Mucosa of gallbladder (tissue), 1 donor: ENCODE measurements around the gene DNAH2. TPM values are rescaled to one million over a fixed set of nuclear protein-coding genes. Genes with fewer than 3 reads are reported as not detected.
"Not testable (repeated sequence)": the region's sequence is repeated elsewhere in the genome, so short reads cannot be mapped to it uniquely, and the experiment has no call there.

Experiments
- DNase-seq: peaks from one replicate; pipeline ENCODE4 v3.0.0-alpha.2; 2020; ENCODE audit warnings: low spot score
- total RNA-seq: library from RNA; stranded (reverse); gene quantifications from one replicate; pipeline ENCODE4 v1.2.1, GENCODE V29; 2021
- donor health status: DM: no; HTN: no; CAD: no.

The DNAH2 gene
- total RNA-seq, 1 donor from 2014 or later = 0.95 TPM

GRCh38 chr17:7849751-7850504 lies 132.4 kb downstream of the DNAH2 start:
- no peak for DNase-seq

GRCh38 chr17:7850701-7851437 lies 133.3 kb downstream of the DNAH2 start:
- DNase-seq = no peak

GRCh38 chr17:7851438-7852261 lies 134.1 kb downstream of the DNAH2 start:
- DNase-seq = peak; percentile 92

DNA sequence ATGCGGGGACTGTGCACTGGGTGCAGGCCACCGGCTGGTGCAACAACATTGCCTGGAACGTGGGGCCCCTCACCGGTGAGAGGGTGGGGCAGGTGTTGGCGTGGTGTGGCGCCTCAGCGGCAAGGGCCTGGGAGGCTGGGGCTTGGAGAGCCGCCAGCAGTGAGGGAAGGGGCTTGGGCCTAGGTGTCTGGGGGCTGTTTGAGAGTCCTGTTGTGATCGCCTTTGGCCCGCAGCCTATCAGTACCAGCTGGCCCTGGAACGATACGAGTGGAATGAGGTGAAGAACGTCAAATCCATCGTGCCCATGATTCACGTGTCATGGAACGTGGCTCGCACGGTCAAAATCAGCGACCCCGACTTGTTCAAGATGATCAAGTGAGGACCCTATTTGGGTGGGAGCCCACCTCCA lies 134.7 kb downstream of the DNAH2 start:
- DNase-seq = no peak

DNA sequence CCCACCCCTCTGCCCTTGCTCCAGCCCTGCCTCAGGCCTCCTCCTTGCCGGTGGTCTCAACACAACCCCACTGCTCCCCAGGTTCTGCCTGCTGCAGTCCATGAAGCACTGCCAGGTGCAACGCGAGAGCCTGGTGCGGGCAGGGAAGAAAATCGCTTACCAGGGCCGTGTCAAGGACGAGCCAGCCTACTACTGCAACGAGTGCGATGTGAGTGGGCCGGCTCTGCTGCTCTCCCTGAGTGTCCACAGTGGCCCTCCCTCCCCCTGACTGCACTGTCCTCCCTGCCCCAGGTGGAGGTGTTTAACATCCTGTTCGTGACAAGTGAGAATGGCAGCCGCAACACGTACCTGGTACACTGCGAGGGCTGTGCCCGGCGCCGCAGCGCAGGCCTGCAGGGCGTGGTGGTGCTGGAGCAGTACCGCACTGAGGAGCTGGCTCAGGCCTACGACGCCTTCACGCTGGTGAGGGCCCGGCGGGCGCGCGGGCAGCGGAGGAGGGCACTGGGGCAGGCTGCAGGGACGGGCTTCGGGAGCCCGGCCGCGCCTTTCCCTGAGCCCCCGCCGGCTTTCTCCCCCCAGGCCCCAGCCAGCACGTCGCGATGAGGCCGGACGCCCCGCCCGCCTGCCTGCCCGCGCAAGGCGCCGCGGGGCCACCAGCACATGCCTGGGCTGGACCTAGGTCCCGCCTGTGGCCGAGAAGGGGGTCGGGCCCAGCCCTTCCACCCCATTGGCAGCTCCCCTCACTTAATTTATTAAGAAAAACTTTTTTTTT lies 135.6 kb downstream of the DNAH2 start:
- DNase-seq = no peak

DNA sequence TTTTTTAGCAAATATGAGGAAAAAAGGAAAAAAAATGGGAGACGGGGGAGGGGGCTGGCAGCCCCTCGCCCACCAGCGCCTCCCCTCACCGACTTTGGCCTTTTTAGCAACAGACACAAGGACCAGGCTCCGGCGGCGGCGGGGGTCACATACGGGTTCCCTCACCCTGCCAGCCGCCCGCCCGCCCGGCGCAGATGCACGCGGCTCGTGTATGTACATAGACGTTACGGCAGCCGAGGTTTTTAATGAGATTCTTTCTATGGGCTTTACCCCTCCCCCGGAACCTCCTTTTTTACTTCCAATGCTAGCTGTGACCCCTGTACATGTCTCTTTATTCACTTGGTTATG lies 136.1 kb downstream of the DNAH2 start:
- no peak for DNase-seq

DNA sequence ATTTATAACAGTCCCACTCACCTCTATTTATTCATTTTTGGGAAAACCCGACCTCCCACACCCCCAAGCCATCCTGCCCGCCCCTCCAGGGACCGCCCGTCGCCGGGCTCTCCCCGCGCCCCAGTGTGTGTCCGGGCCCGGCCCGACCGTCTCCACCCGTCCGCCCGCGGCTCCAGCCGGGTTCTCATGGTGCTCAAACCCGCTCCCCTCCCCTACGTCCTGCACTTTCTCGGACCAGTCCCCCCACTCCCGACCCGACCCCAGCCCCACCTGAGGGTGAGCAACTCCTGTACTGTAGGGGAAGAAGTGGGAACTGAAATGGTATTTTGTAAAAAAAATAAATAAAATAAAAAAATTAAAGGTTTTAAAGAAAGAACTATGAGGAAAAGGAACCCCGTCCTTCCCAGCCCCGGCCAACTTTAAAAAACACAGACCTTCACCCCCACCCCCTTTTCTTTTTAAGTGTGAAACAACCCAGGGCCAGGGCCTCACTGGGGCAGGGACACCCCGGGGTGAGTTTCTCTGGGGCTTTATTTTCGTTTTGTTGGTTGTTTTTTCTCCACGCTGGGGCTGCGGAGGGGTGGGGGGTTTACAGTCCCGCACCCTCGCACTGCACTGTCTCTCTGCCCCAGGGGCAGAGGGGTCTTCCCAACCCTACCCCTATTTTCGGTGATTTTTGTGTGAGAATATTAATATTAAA lies 136.7 kb downstream of the DNAH2 start:
- no peak for DNase-seq

DNA sequence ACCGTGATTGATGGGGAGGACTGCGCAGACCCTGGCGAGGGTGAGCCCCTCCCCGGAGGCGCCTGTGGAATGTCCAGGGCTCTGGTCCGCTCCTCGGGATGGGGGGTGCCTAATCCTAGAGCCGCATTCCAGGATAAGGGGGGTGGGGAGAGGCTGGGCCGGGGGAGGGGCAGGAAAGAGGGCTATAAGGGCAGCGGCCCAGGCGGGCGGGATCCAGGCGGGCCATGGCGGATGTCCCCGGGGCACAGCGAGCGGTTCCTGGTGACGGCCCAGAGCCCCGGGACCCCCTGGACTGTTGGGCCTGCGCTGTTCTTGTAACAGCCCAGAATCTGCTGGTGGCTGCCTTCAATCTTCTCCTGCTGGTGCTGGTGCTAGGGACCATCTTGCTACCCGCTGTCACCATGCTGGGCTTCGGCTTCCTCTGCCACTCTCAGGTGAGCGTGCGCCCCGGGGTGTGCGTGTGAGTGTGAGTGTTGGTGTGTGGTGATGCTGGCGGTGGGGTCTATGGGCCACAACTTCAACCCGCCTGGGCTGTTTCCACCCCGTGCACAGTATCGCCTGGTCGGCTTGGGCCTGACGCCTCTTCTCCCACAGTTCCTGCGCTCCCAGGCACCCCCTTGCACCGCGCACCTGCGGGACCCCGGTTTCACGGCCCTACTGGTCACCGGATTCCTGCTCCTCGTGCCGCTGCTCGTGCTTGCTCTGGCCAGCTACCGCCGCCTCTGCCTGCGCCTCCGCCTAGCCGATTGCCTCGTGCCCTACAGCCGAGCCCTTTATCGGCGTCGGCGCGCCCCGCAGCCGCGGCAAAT lies 137.5 kb downstream of the DNAH2 start, which contains the start of gene TMEM88:
TMEM88 (plus strand) TSS at position 216 of the 809 bp plus-strand sequence; CDS start at position 225, 9 bp downstream.
- DNase-seq = no peak

DNA sequence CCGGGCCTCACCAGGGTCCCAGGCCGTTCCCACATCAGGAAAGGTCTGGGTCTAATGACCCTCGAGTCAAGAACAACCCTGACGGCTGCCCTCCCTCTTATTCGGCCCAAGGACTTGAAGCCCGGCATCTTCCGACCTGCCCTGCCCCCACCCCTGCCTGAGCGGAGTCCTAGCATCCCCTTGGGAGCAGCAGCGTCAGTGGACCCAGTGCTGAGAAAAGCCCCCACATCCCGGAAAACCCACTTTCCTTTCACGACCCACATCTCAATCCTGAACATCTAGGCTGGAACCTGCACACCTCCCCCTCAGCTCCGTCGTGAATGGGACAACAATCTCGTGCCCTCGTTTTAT lies 138.1 kb downstream of the DNAH2 start:
- no peak for DNase-seq

GRCh38 chr17:7856011-7856810 lies 138.7 kb downstream of the DNAH2 start:
- no peak for DNase-seq

GRCh38 chr17:7856811-7857712 lies 139.5 kb downstream of the DNAH2 start, which contains the start of gene NAA38:
TSS of gene NAA38 (minus strand) at chr17:7857559. CDS start at chr17:7857463, 96 bp downstream.
- DNase-seq = peak; percentile 98

DNA sequence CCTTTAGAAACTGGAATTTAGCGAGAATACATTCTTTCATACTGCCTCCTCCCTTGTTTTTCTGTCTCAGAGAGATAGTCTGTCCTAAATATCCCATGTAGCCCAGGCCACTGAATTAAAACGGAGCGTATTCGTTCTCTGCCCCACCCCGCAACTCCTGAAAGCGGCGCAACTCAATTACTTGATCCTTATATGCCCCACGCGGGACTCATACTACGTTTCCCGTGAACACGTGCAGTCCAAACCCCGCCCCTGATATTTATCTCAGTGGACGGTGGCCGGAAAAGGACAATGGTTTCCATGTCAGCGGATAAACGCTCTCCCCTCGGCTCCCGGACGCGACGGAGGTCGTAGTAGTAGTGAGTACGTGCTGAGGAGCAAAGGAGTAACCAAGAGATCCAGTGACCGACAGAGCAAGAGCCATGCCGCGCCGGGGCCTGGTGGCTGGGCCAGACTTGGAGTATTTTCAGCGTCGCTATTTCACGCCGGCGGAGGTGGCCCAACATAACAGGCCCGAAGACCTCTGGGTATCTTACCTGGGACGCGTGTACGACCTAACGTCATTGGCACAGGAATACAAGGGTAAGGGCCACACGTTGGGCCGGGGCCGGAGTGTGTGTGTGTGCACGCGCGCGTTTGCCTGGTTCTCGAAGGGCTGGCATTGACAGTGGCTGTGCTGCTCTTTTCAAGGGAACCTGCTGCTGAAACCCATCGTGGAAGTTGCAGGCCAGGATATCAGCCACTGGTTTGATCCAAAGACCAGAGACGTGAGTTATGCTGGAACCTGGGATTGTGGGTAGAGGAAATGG lies 140.4 kb downstream of the DNAH2 start, which contains the start of gene CYB5D1:
CYB5D1 (plus strand) TSS at position 291 of the 809 bp plus-strand sequence; CDS start at position 423, 132 bp downstream.
- peak; percentile 95 for DNase-seq

DNA sequence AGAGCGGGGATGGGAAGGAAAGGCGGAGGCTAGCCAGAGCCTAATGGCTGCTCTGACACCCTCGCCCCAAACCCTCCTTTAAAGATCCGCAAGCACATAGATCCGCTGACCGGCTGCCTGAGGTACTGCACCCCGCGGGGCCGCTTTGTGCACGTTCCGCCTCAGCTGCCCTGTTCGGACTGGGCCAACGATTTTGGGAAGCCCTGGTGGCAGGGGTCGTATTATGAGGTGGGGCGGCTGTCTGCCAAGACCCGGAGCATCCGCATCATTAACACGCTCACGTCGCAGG lies 140.9 kb downstream of the DNAH2 start:
- no peak for DNase-seq

GRCh38 chr17:7859028-7859427 lies 141.5 kb downstream of the DNAH2 start:
- no peak for DNase-seq

GRCh38 chr17:7862692-7863437 lies 145.3 kb downstream of the DNAH2 start:
- DNase-seq = no peak

GRCh38 chr17:7864384-7864783 lies 146.8 kb downstream of the DNAH2 start:
- DNase-seq = not testable (repeated sequence)
